GM19023 (cell line): ENCODE measurements around the gene DIP2B.

Experiments used
- ATAC-seq: cut with Tn5 transposase; IDR thresholded peaks from one replicate; pipeline ENCODE4 v1.9.1; 2021; ENCODE audit warnings: mild to moderate bottlenecking, moderate library complexity; ENCODE audit not compliant: unreplicated experiment

Gene DIP2B

DNA sequence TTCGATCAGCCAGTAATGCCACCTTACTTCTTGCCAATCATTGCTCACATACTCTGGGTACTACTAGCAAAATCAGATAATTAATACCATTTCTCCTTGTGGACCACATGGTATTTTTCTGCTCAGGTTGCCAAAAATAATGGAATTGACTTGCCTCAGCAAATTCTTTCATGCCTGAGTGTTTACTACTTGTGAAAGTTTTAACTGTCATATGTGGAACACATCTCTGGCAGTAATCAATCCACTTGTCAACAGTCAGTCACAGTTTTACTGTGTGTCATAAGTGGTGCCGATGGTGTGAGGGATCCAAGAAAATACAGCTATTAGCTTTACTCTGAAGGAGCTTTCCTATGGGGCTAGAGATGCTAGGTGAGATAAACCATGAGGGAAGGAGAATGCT, 203.8 kb downstream of the DIP2B start:
- no peak for ATAC-seq

DNA sequence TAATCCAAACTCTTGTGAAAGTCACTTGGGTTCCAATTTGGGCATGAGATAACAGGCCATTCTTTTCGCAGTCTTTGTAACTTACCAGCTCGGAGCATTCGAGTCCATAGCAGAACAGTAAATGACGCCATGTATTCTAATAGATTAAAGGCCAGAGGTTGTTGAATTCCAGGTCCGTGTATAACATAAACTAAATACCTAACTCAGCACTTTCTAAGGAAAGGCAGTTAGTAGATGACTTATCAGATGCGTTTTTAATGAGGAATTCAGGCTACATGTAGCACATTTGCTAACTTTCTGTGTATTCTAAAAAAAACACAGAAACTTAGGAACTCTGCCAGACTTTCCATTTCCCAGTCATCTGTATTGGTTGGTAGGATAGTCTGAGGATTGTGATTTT, 206.3 kb downstream of the DIP2B start:
- no peak for ATAC-seq

DNA sequence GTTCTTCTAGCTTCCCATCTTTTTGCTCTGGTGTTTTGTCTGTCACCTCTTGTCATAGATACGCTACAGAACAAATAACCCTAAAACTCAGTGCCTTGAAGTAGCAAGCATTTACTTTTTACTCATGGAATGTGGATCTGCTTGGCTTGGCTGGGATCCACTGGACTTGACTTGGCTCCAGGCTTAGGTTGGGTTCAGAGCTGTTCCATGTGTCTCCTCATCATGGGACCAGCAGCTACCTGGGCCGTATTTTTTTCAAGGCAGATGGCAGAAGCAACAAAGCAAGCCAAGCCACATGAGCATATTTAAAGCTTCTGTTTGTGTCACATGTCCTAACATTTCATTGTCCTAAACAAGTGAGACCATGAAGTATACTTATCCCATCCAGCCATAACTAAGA, 210.4 kb downstream of the DIP2B start:
- ATAC-seq = no peak

DNA sequence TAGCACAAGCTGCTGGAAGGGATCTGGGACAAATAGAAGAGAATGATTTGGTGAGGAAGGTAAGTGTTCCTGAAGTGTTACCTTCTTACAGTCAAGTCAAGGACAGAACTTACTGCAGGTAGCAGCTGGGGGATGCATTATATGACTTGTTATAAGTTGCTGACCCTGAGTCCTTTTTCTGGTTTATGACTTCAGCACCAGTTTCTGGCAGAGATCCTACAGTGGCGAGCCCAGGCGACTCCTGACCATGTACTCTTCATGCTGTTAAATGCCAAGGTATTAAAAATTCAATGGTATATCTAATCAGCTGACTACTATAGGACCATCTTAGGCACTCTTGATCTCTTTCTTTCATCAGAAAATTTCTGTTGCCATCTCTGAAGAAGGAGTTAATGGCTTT, 214.0 kb downstream of the DIP2B start:
- no peak for ATAC-seq

DNA sequence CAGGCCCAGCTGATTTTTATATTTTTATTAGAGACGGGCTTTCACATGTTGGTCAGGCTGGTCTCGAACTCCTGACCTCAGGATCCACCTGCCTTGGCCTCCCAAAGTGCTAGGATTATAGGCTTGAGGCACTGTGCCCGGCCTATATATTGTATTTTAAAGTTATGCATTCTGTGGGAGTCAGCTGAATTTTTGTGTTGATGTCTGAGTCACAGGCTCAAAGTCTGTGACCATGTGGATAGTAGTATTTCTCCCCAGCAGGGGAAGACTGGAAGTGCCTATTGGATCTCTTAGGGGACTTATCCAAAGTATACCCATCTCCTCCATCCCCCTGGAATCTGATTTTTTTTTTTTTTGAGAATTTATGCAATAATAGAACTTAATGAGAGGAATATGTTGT, 215.3 kb downstream of the DIP2B start:
- no peak for ATAC-seq

DNA sequence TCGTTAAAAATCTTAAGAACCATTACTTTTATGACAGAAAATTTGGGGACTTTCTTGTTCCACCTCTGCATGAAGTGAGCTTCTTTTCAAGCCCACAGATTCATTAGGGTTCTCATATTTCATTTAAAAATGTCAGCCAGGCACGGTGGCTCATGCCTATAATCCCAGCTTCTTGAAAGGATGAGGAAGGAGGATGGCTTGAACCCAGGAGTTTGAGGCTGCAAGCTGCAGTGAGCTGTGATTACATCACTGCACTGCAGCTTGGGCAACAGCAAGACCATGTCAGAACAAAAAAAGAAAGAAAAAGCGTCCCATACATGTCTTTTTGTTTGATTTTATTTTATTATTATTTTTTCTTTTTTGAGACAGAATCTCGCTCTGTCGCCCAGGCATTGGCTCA, 215.7 kb downstream of the DIP2B start:
- ATAC-seq = no peak

DNA sequence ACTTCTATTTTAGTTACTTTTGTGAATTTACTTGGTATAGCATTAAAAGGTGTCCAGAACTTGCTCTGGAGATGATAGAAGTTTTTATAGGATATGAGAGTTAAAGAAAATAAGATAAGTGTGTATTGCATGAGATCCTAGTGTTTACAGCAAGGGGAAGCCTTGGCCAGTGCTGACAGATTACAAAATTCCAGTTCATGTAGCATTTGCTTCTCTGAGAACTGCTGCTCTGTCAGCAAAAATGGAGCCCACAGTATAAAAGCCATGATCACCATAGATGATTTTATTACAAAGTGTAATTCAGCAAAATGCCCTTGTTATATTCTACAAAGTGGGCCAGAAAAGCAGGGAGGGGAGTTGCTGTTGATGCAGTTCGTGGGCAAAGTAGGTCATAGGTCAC, 219.1 kb downstream of the DIP2B start:
- ATAC-seq = no peak

DNA sequence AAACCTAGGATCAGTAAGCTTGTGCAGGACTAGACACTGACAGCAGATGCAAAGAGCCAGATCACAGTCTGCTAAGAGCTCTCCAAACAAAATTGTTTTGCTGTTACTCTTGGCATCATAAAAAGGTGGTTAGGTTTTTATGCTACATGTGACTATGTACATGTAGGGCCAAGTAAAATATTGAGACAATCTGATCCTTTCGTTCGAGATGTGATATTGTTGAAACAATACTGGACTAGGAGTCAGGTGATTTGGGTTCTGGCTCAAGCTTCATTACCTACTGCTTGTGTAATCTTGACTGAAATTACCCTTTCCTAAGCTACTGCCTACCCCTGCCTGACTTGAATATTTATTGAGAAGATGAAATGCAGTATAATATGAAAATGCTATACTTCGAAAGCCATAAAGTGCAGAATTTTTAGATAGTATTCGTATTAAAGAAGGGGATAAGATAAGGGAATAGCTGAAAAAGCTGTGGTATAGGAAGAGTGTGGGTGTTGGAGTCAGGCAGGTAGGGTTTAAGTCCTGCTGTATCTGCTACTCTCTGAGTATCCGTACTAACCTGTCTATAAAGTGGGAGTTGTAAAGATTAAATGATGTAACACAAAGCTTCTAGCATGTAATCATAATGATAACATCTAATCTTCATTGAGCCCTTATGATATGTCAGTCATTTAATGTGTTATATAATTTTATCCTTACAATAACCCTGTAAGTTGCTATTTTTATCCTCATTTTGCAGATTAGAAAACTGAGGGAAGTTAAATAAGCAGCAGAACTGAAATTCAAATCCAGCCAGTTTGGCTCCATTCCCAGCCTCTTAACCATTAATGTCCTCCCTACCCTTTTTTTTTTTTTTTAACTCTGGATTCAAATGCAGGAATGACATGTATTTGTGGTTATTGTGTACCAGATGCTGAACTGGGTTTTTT, 220.5 kb downstream of the DIP2B start:
- ATAC-seq = no peak

DNA sequence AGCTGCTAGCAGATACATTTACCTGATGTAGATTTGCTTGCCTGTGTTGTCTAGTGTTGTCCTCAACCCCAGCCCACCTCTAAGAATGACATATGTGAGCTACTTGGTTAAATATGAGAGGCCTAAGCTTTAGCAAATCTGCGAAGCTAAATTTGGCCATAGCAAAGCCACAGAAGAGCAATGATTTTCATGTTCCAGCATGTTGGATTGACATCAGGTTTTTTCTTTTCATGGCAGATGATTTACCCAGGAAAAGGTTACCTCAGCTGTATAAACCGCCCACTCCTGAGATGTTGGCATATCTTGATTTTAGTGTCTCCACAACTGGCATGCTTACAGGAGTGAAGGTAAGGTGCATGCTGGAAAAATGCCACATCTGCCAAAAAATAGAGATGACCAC, 222.7 kb downstream of the DIP2B start:
- no peak for ATAC-seq

DNA sequence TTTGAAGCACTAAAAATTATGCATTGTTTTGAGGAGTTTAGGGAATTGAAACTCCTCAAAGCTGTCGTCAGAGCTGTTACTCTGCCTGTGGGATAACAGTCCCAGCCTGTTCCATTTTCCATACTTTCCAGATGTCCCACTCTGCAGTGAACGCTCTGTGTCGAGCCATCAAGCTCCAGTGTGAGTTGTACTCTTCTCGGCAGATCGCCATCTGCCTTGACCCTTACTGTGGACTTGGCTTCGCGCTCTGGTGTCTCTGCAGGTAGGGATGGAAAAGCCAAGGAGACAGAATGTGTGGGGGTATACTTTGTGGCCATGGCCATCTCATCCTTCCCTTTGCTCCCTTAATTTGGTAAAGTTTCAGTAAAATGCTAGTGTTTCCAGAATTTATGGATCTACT, 223.6 kb downstream of the DIP2B start:
- no peak for ATAC-seq

DNA sequence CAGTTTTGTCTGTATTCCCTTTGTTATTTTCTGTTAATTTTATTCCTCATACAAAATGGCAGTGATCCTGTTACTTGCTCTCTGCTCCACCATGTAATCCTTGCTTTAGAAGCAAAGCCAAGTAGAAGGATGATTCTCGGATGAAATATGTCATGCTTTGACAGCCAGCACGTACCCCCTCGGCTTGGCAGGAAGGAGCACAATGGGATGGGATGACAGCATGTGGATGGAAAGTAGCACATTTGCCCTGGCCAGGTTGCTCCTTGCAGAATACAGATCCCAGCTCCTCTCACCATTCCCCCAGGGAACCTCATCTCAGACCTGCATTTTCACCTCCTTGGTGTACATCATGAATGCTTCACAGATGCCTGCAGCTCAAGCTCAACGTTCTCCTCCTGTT, 224.1 kb downstream of the DIP2B start:
- ATAC-seq = no peak

DNA sequence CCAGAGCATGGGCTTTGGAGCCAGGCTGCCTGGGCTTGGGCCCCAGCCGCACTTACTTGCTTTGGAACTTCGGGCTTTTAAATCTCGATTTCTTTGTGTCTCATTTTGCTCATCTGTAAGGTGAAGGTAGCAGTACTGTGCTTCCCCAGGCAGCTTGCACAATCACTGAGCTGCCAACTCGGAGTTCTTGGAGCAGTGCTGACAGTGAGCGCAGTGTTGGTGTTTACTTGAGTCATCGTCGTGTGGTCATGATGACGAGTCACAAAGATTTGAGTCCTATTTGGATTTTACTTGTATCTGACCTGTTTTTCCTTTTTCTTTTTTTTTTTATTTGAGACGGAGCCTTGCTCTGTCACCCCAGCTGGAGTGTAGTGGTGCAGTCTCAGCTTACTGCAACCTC, 227.8 kb downstream of the DIP2B start:
- no peak for ATAC-seq

DNA sequence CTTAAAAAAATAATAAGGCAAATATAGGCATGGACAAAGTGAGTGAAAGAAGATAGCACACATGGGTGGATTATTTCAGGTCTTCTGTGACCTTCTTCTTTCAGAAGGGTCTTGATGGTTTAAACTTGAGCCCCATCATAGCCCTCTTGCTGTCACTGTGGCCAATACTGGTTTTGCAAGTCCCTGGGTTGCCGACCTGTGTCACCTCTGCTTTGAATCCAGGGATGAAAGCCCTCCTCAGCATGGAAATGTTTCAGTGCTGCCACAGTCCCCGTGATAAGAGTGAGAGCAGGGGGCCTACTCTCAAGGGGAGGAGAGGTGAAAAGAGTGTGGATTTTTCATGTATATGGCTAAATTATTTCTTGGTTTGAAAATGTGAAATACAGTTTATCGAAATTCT, 228.9 kb downstream of the DIP2B start:
- ATAC-seq = no peak

DNA sequence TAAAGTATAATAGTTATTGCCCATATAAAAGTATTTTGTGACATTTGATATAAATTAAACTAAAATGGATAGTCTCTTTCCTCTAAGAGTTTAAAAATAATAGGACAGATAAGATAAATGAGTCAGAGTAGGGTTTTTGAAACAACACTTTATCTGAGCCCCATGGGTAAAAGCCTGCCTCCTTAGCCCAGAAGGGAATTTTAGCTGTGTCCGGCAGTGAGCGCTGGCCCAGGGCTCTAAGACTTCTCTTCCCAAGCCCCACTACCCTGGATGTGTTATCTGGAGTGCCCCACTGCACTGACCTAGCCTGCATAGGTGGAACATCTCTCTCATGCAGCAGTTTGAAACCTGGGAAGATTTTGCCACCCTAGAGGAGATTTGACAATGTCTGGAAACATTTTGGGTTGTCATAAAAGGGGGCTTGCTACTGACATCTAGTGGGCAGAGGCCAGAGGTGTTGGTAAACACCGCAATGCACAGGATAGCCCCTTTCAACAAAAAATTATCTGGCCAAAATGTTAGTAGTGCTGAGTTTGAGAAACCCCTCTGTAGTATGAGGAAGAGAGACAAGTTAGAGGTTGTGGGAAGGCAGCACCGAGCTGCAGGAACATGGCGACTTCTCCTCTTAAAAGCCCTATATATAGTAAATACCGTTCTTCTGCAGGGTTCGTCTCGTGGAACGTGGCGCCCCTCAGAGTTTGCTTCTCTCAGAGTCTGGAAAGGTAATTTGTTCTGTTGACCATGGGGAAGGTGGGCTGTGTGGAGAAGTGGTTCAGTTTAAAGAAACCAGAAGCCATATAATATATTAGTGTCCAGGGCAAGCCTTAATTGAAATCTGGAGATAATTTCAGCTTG, 229.9 kb downstream of the DIP2B start:
- ATAC-seq = no peak

DNA sequence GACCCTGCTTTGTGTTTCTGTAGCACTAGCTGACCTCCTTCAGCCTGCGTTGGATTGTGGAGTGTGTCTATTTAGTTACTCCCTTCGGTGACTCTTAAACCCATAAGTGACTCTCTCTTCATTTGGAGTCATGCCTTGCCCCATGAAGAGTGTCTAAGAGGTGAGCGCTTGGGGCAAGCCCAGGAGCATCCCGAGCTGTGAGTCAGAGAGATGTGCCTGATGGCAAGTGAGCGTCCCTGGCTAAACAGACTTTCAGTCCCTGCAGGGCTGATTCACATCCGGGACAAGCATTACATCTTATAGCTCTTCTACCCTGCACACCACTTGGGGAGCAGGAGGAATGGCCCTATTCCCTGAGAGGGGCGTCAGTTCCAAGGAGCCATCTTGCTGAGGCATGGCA, 234.8 kb downstream of the DIP2B start:
- no peak for ATAC-seq

DNA sequence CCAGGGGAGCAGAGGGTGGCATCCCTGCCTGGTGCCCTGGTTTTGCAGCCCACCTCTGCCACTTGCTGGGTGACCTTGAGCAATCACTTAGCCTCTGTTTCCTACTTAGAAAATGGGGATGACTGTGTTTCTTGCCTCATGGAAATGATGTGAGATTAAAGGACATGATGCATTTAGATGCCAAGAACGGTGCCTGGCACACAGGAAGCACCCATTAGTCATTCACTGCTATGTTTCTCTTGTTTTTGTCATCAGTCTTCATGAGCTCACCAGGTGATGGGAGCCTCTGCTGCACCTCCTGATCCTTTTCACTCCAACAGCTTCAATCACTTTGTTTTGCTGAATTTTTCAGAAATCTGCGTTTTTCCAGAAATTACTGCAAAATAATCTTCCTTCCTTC, 235.5 kb downstream of the DIP2B start:
- ATAC-seq = no peak

DNA sequence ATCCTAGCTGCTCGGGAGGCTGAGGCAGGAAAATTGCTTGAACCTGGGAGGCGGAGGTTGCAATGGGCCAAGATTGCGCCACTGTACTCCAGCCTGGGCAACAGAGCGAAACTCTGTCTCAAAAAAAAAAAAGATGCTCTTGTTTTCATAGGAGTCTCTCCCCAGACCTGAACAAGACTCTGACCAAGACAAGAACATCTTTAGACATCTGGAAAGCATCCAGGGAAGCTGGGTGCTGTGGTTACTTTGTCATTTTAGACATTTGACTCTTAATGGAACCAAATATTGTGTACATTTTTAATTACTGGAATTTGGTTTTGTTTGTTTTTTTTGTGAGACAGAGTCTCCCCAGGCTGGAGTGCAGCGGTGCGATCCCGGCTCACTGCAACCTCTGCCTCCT, 238.0 kb downstream of the DIP2B start:
- ATAC-seq = no peak

DNA sequence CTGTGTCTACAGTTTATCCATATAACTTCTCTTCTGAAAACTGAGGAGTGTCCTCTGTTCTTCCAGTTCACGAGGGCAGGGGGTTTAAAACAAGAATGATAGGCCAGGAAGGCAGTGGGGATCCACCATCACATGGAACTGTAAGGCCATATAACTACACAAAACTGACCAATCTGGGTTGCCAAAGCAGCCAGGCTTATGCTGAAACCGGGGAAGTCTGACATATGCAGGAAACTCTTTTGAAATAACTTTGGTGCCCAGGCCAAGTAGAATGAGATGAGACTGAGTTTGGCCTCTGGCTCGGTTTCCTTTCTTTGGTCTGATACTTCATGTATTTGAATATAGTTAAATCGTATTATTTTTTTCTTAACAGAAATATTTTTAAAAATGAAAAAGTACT, 241.1 kb downstream of the DIP2B start:
- no peak for ATAC-seq

DNA sequence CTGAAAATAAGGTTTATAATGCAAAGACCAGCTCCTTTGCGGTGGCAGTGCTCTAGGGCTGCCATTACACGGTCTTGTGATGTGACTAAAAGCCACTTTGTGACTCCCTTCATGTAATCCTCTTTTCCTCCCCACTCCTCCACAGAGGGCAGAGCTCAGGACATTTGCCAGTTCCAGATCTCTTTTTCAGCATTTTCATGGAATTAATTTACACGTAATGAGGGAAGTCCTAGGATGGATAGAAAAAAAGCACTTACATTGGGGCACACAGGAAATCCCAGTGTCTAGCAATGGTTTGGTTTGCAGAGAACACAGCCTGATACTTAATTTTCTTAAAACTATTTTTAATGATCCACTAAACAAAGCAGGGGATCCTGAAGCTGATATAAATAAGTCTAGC, 241.6 kb downstream of the DIP2B start:
- no peak for ATAC-seq

DNA sequence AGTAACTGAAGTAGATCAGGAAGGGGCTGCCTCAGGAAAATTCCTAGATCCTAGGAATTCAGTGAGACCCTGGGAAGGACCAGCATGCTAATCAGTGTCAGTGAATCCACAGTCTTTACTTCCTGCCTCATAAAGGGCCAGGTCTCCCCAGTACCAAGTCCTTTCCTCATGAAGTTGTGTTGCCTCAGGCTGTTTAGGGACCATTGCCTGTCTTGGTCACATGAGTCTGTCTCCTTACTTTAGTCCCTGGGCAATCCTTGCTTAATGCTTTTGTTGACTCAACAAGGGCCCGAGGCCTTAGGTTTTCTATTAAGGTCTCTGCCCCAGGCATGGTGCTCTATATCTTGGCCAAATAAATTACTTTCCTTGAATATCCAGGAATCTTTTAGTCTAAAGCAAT, 243.0 kb downstream of the DIP2B start:
- no peak for ATAC-seq

DNA sequence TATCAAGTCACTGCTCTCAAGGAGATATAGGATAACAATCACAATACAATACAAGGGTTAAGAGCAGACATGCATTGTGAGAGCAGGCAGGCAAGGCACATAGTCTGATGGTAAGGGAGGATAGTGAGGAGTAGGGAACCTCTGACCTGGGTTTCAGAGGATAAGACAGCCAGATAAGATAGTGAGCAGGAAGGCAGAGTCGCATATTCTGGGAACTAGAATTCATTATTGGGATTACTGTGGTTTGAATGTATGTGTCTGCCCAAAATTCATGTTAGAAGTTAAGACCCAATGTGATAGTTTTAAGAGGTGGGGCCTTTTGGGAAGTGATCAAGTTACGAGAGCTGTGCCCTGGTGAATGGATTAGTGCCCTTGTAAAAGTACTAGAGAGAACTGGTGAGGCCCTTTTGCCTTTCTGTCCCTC, 244.7 kb downstream of the DIP2B start:
- ATAC-seq = no peak

DNA sequence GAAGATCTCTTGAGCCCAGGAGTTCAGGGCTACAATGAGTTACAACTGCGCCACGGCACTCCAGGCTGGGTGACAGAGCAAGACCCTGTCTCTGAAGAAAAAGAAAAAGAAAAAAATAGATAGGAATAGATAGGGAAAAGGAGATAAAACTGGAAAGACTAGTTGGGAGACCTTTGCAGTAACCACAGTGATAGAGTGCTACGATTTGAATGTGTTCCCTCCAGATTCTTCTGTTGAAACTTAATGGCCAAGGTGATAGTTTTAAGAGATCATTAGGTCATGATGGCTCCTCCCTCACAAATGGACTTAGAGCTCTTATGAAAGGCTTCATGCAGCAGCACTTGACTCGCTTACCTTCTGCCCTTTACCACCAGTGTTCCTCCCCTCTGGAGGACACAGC, 245.6 kb downstream of the DIP2B start:
- no peak for ATAC-seq
